Nephron progenitor cell (in vitro differentiated cells): ENCODE results near the gene EPHA8.

Experiments used
- DNase-seq: peaks from one replicate; pipeline ENCODE4 v3.0.0; 2021
- H3K27ac Mint-ChIP-seq: 2 replicates; pipeline ENCODE4 v1.8.0; 2021; ENCODE audit warnings: mild to moderate bottlenecking, moderate library complexity, mixed read lengths
- H3K27me3 Mint-ChIP-seq: 2 replicates; pipeline ENCODE4 v1.8.0; 2021; ENCODE audit warnings: mild to moderate bottlenecking, low read depth, mixed read lengths; ENCODE audit not compliant: poor library complexity
- H3K36me3 Mint-ChIP-seq: 2 replicates; pipeline ENCODE4 v1.8.0; 2021; ENCODE audit warnings: low read depth, mixed read lengths
- H3K4me1 Mint-ChIP-seq: 2 replicates; pipeline ENCODE4 v1.8.0; 2021; ENCODE audit warnings: mixed read lengths
- H3K4me3 Mint-ChIP-seq: 2 replicates; pipeline ENCODE4 v1.8.0; 2021; ENCODE audit warnings: mild to moderate bottlenecking, moderate library complexity, mixed read lengths
- H3K9me3 Mint-ChIP-seq: 2 replicates; pipeline ENCODE4 v1.8.0; 2021; ENCODE audit warnings: mild to moderate bottlenecking, moderate library complexity, mixed read lengths
- CTCF ChIP-seq: fragments of 200-600 bp; sonication (generic); IDR thresholded peaks from 2 replicates; pipeline ENCODE4 v1.5.0; 2021; ENCODE audit warnings: antibody characterized with exemption

The EPHA8 gene

GRCh38 chr1:22553104-22553880 lies 10.0 kb upstream of the EPHA8 start:
- H3K9me3 Mint-ChIP-seq = no peaks in the 10 kb centered on the region
- no peak overlapping the region for H3K27ac Mint-ChIP-seq
- H3K4me1 Mint-ChIP-seq = peaks cover 29% of the 10 kb centered on the region
- no peak overlapping the region for H3K4me3 Mint-ChIP-seq
- no peaks in the 10 kb centered on the region for H3K36me3 Mint-ChIP-seq
- no peak for DNase-seq
- H3K27me3 Mint-ChIP-seq = peaks cover 81% of the 10 kb centered on the region
- no peak for TF ChIP-seq CTCF

- H3K36me3 Mint-ChIP-seq = no peaks in the 10 kb centered on the region
- H3K27me3 Mint-ChIP-seq = peaks cover 81% of the 10 kb centered on the region
- no peak overlapping the region for H3K4me3 Mint-ChIP-seq
- H3K4me1 Mint-ChIP-seq = peaks cover 29% of the 10 kb centered on the region
- no peak overlapping the region for H3K27ac Mint-ChIP-seq
- no peak for DNase-seq
- no peak for TF ChIP-seq CTCF
- no peaks in the 10 kb centered on the region for H3K9me3 Mint-ChIP-seq
These were observed 9.2 kb upstream of the EPHA8 start for GRCh38 chr1:22553991-22554522.

- TF ChIP-seq CTCF = no peak
- peaks cover 86% of the 10 kb centered on the region for H3K27me3 Mint-ChIP-seq
- H3K9me3 Mint-ChIP-seq = no peaks in the 10 kb centered on the region
- no peaks in the 10 kb centered on the region for H3K36me3 Mint-ChIP-seq
- DNase-seq = no peak
- no peak overlapping the region for H3K27ac Mint-ChIP-seq
- peaks cover 29% of the 10 kb centered on the region for H3K4me1 Mint-ChIP-seq
- no peak overlapping the region for H3K4me3 Mint-ChIP-seq
These were observed 8.0 kb upstream of the EPHA8 start for GRCh38 chr1:22555371-22555656.

GRCh38 chr1:22556391-22557104 lies 6.7 kb upstream of the EPHA8 start:
- DNase-seq = peak; percentile 50

GRCh38 chr1:22557341-22557950 lies 5.8 kb upstream of the EPHA8 start:
- H3K36me3 Mint-ChIP-seq = no peaks in the 10 kb centered on the region
- DNase-seq = no peak
- TF ChIP-seq CTCF = no peak
- H3K27me3 Mint-ChIP-seq = peaks cover 98% of the 10 kb centered on the region
- peak overlapping the region; percentile 24 for H3K4me3 Mint-ChIP-seq
- peaks cover 29% of the 10 kb centered on the region for H3K4me1 Mint-ChIP-seq
- H3K9me3 Mint-ChIP-seq = no peaks in the 10 kb centered on the region
- H3K27ac Mint-ChIP-seq = no peak overlapping the region

More at GRCh38 chr1:22556391-22557104, 6.7 kb upstream of the EPHA8 start:
- peaks cover 29% of the 10 kb centered on the region for H3K4me1 Mint-ChIP-seq
- no peaks in the 10 kb centered on the region for H3K9me3 Mint-ChIP-seq
- TF ChIP-seq CTCF = no peak
- no peak overlapping the region for H3K4me3 Mint-ChIP-seq
- H3K27me3 Mint-ChIP-seq = peaks cover 95% of the 10 kb centered on the region
- H3K27ac Mint-ChIP-seq = no peak overlapping the region
- H3K36me3 Mint-ChIP-seq = no peaks in the 10 kb centered on the region
